ENCODE data around the gene ABCC10.

ABCC10 gene

GRCh38 chr6:43468748-43469681 is 41.7 kb downstream of the ABCC10 start:
- no peak for DNase-seq (ENCODE audit: low read depth in 1 of 2, low spot score in 1 of 2)

- no peak for DNase-seq (ENCODE audit: low read depth in 1 of 2, low spot score in 1 of 2)
These were observed 42.6 kb downstream of the ABCC10 start for GRCh38 chr6:43469947-43470346.

- no peak for DNase-seq (ENCODE audit: low read depth in 1 of 2, low spot score in 1 of 2)
These were observed 44.1 kb downstream of the ABCC10 start for GRCh38 chr6:43471399-43471798.

DNA sequence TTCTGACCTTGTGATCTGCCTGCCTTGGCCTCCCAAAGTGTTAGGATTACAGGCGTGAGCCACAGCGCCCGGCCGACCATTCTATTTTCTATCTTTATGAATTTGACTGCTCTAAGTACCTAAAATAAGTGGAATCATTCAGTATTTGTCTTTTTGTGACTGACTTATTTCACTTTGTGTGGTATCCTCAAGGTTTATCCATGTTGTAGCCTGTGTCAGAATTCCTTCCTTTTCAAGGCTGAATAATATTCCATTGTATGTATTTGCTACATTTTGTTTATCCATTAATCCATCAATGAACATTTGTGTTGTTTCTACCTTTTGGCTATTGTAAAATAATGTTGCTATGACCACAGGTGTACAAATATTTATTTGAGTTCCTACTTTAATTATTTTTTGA is 45.2 kb downstream of the ABCC10 start:
- DNase-seq (ENCODE audit: low read depth in 1 of 2, low spot score in 1 of 2) = no peak

- no peak for DNase-seq (ENCODE audit: low read depth in 1 of 2, low spot score in 1 of 2)
These were observed 48.2 kb downstream of the ABCC10 start for GRCh38 chr6:43475516-43475915.

GRCh38 chr6:43476746-43477145 is 49.4 kb downstream of the ABCC10 start:
- no peak for DNase-seq (ENCODE audit: low read depth in 1 of 2, low spot score in 1 of 2)

- peak; percentile 93 to 96 for DNase-seq (ENCODE audit: low read depth in 1 of 2, low spot score in 1 of 2)
These were observed 50.1 kb downstream of the ABCC10 start, which contains the start of gene TJAP1 for GRCh38 chr6:43477235-43478007. TSS of gene TJAP1 (plus strand) at chr6:43477570. CDS start at chr6:43499002, 21,432 bp downstream.

- DNase-seq (ENCODE audit: low read depth in 1 of 2, low spot score in 1 of 2) = no peak
These were observed 50.6 kb downstream of the ABCC10 start for GRCh38 chr6:43478008-43478372.

DNA sequence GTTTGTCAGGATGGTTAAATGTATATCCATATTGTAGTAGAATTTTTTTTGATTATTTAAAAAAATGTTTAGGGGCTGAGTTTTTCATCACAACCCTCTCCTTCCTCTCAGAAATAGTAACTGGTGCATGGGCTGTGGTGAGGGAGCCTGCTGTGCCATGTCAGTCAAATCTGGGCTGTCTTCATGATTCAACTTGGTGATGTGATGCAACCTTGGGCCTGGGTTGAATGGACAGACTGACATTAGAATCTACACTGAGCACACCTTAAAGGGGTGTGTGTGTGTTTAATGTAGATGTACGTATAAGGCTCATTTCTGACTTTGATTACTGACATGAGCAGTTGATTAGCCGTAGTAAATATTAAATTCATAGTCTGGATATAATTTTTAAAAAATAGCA is 53.7 kb downstream of the ABCC10 start:
- no peak for DNase-seq (ENCODE audit: low read depth in 1 of 2, low spot score in 1 of 2)

- no peak for DNase-seq (ENCODE audit: low read depth in 1 of 2, low spot score in 1 of 2)
These were observed 54.4 kb downstream of the ABCC10 start for GRCh38 chr6:43481591-43482236.

DNA sequence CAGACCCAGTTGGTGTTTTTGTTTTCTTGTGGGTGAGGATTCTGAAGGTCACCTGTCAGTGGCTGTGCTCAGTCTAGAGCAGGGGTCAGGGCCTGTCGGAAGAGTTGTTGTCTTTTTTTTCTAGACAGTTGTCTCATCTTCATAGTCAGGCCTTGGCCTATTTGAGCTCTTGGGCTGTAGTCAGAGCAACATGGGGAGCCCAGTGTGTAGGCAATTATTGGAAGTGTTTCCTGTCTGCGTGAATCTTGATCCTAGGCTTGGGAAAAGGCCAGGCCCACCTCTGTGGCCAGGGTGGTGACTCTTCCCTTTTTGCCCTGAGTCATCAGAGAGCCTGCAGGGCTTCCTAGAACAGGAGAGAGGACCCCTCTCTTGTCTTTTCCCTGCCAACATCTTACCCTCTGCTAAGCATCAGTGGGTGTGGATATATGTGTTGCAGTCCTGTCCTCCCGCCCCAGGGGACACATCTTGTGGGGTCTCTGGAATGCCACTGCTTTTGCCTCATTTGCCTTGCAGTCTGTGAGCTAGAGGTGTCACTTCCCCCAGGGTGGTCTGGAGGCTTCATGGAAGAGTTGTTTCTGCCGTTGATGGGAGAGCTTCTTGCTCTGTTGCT is 61.4 kb downstream of the ABCC10 start:
- DNase-seq (ENCODE audit: low read depth in 1 of 2, low spot score in 1 of 2) = no peak

DNA sequence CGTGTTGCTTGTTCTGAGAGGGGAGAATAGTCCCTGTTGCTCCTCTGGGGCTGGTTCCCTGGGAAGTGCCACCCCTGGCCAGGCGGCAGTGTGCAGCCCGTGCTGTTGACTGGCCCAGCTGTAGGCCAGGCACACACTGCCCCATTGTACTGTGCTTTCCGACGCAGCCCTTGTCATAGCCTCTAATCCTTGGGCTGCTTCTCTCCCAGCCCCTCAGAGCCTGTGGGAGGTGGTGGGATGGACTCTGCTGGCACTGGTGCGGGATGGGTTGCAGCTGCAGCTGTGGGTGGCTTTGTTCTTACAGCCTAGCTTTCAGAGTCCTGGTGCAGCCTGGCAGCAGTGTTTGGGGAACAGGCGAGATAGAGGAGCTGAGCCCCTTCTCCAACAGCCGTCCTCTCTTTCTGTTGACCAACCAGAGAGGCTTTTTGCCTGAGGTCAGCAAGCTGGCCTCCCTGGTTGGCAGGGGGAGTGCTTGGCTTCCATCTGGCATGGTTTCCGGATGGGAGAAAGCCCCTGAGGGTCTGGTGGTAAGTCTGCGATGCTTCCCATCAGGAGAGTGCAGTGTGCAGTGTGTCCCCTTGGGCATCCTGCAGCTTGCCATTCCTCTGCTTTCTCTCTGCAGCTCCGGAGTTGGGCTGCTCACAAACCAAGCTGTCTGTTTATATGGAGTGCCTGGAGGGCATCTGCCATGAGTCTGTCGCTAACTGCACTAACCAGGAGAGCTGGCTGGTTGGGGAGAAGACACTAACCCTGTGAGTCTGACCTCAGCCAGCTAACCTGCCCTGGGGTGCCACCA is 62.1 kb downstream of the ABCC10 start:
- no peak for DNase-seq (ENCODE audit: low read depth in 1 of 2, low spot score in 1 of 2)

DNA sequence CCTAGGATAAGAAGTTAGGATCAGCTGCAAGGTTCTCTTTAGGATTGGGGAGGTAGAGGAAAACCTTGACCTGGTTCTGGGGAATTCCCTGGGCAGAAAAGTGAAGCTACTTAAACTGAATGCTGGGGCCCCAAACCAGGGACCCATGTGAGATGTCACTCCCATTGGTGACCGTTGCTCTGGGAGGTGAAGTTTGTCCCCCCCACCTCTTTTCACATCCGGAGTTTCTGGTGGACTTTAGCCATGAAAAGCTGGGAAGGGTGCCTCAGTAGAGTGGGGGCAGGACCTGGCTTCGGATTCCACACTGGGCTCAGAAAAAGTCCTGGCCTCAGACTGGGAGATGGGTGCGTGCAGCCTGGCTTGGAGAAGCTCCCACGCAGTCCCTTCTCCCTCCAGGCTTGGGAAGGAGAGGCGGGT is 63.2 kb downstream of the ABCC10 start:
- DNase-seq (ENCODE audit: low read depth in 1 of 2, low spot score in 1 of 2) = no peak

GRCh38 chr6:43491750-43492661 is 64.7 kb downstream of the ABCC10 start:
- DNase-seq (ENCODE audit: low read depth in 1 of 2, low spot score in 1 of 2) = no peak

- DNase-seq (ENCODE audit: low read depth in 1 of 2, low spot score in 1 of 2) = no peak
These were observed 65.3 kb downstream of the ABCC10 start for GRCh38 chr6:43492673-43493072.

DNA sequence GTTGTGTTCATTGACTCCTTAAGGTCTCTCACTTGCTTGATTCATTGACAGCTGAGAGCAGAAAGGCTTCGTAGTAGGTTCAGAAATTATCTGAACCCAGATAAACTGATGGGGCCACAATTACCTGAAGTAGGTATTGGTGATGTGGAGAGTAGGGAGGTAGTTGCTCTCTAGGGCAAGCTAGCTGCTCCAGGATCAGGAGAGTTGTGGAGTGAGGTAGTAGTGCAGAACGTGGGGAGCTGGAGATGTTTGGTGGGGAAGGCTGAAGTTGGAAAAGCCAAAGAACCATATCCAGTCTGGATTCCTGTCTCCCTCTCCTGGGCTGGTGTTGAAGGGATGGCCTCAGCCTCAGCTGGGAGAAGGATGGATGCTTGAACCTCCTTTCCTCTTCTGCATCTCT is 65.9 kb downstream of the ABCC10 start:
- DNase-seq (ENCODE audit: low read depth in 1 of 2, low spot score in 1 of 2) = no peak

GRCh38 chr6:43493833-43494232 is 66.5 kb downstream of the ABCC10 start:
- DNase-seq (ENCODE audit: low read depth in 1 of 2, low spot score in 1 of 2) = no peak

DNA sequence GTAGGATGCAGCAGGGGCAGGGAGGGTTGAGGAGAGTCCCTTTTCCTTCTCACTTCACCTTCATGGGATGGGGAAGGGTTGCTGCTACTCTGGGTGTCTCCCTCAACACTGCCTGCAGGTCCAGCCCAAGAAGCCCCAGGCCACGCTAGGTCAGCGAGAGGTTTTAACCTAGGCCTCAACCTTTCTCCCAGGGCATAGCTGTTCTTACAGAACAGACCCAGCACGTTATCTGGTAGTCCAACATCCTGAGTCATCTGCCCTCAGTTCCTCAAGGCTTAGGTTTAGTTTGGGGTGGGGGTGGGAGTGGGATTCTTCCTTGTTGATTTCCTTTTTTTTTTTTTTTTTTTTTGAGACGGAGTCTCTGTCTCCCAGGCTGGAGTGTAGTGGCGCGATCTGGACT is 67.0 kb downstream of the ABCC10 start:
- DNase-seq (ENCODE audit: low read depth in 1 of 2, low spot score in 1 of 2) = no peak

- no peak for DNase-seq (ENCODE audit: low read depth in 1 of 2, low spot score in 1 of 2)
These were observed 67.4 kb downstream of the ABCC10 start for GRCh38 chr6:43494766-43495165.
